Adrenal gland (tissue), 12 donors: ENCODE measurements around the gene CACYBP. TPM values are rescaled to one million over a fixed set of nuclear protein-coding genes. Genes with fewer than 3 reads are reported as not detected.

Experiments
- DNase-seq, 7 donors: peaks; one replicate each; pipeline ENCODE4 v3.0.0-alpha.2; 2019 to 2020
- H3K27ac ChIP-seq, 5 donors: fragments of 200-600 bp; sonication (generic) in 4 of 5; 1 replicate in 3 of 5; 2 replicates in 2 of 5; pipeline versions ENCODE4 v1.5.1 to v1.8.0; 2016 to 2020; ENCODE audit warnings: mild to moderate bottlenecking in 1 of 5
- H3K27me3 ChIP-seq: fragments of 200-600 bp; 2 replicates; pipeline ENCODE4 v1.8.0; 2021
- H3K36me3 ChIP-seq, 2 donors: fragments of 200-600 bp; replicated peaks in 1 of 2; 1 replicate in 1 of 2; 2 replicates in 1 of 2; pipeline versions ENCODE4 v1.5.1 to v1.8.0; 2018 to 2022
- H3K4me1 ChIP-seq, 2 donors: fragments of 200-600 bp; replicated peaks in 1 of 2; 1 replicate in 1 of 2; 2 replicates in 1 of 2; pipeline versions ENCODE4 v1.5.1 to v1.8.0; 2018 to 2021
- H3K4me3 ChIP-seq, 4 donors: fragments of 200-600 bp; sonication (generic) in 3 of 4; one replicate each; pipeline ENCODE4 v1.5.1; 2016 to 2018
- H3K9me3 ChIP-seq, 3 donors: fragments of 200-600 bp; sonication (generic) in 1 of 3; replicated peaks in 1 of 3; 1 replicate in 2 of 3; 2 replicates in 1 of 3; pipeline versions ENCODE4 v1.5.1 to v1.8.0; 2016 to 2021
- POLR2A ChIP-seq, 2 donors: fragments of 450-650 bp; IDR thresholded peaks; one replicate each; pipeline ENCODE4 v1.6.1; 2017; ENCODE audit warnings: antibody characterized with exemption in 2 of 2, mild to moderate bottlenecking in 2 of 2, moderate library complexity in 1 of 2
- WGBS, 4 donors: extraction: QIAGEN DNeasy Blood & Tissue Kit in 2 of 4; methylation state at CpG; one replicate each; pipeline versions ENCODE4 v1.1.5 to v1.1.7; 2013 to 2017; 5-methylcytosine and 5-hydroxymethylcytosine counted together
- intact Hi-C, 2 donors: fragments of 100-400 bp; cut with DNase I; formaldehyde crosslinking; loops; one replicate each; pipeline versions ENCODE4 v1.14.1 to v1.15.0; 2022 to 2023
- polyA plus RNA-seq, 3 donors: library from polyadenylated mRNA; stranded (reverse); fragments of 200-250 nt in 2 of 3; fragments of 350-450 nt in 1 of 3; fragmentation: Illumina TruSeq in 1 of 3; extraction: RNeasy Lipid Tissue Mini Kit (QIAGEN cat#74804) in 1 of 3; gene quantifications; one replicate each; pipeline ENCODE4 v1.2.3, GENCODE V29; 2013 to 2014
- total RNA-seq, 9 donors: library from RNA; depleted of rRNA in 4 of 9; stranded (reverse); fragments of >200 nt in 4 of 9; fragments of 120-200 nt in 1 of 9; fragmentation: NEBNext Ultra II Directional in 1 of 9; extraction: Animal tissue kit (Norgen Biotek cat#: 25700) in 1 of 9; gene quantifications; one replicate each; pipeline versions ENCODE4 v1.1.0 to v1.2.4, GENCODE V29; 2013 to 2023
- TF ChIP-seq, protein P1 (sequence below), 6 experiments: fragments of 450-650 bp in 4 of 6; fragments of 200-600 bp in 2 of 6; sonication (generic) in 1 of 6; IDR thresholded peaks; 1 replicate in 5 of 6; 2 replicates in 1 of 6; pipeline versions ENCODE4 v1.5.1 to v1.8.0; 2016 to 2021; ENCODE audit warnings: antibody characterized with exemption in 6 of 6, mild to moderate bottlenecking in 2 of 6, moderate library complexity in 1 of 6
- donor health status: healthy with polysubstance abuse.
- donor health status: Bipolar disorder and iron deficiency.
- donor health status: DM: yes; HTN: yes; CAD: no.
- donor health status: DM: no; HTN: no; CAD: no.
- donor health status: DM: no; HTN: no; CAD: no.
- donor health status: DM: yes; HTN: yes; CAD: no.

CACYBP gene
- total and polyA plus RNA-seq, 12 donors = 18.7 to 244 (median 60.0) TPM

DNA sequence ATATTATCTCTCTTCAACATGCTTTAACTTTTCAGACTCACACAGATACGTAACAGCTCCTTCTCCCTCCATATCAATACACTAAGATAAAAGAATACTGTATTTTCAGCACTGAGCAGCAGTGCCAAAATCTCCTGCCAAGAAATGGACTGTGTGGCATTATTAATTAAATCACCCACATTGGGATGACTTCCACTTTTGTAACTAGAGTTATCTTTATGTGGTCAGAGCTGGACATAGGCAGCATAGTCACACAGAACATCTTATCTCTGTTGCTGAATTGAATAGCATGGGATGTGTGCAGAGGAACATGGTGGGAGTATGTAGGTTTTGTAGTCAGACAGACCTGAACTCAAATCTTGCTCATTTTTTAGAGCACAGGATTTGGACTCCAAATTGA lies 41.4 kb upstream of the CACYBP start:
- Histone ChIP-seq H3K36me3 (no peaks in the 10 kb centered on the region), H3K4me1 (peaks cover 5 to 29% of the 10 kb centered on the region in 2 donors), H3K27me3 (no peaks in the 10 kb centered on the region), H3K27ac (no peak overlapping the region), H3K9me3 (no peaks in the 10 kb centered on the region), H3K4me3 (no peak overlapping the region)
- intact Hi-C loops = no loop called here
- TF ChIP-seq, protein P1, sequence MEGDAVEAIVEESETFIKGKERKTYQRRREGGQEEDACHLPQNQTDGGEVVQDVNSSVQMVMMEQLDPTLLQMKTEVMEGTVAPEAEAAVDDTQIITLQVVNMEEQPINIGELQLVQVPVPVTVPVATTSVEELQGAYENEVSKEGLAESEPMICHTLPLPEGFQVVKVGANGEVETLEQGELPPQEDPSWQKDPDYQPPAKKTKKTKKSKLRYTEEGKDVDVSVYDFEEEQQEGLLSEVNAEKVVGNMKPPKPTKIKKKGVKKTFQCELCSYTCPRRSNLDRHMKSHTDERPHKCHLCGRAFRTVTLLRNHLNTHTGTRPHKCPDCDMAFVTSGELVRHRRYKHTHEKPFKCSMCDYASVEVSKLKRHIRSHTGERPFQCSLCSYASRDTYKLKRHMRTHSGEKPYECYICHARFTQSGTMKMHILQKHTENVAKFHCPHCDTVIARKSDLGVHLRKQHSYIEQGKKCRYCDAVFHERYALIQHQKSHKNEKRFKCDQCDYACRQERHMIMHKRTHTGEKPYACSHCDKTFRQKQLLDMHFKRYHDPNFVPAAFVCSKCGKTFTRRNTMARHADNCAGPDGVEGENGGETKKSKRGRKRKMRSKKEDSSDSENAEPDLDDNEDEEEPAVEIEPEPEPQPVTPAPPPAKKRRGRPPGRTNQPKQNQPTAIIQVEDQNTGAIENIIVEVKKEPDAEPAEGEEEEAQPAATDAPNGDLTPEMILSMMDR (IDR thresholded peaks at IDR 0.05) = no peak
- no peak for TF ChIP-seq POLR2A (IDR thresholded peaks at IDR 0.05)
- DNase-seq = peak in 1 of 7 donors; percentile 23
- WGBS, 4 donors = 50 to 70% (median 64%) methylated on average over 1 of the region's 1 CpG

DNA sequence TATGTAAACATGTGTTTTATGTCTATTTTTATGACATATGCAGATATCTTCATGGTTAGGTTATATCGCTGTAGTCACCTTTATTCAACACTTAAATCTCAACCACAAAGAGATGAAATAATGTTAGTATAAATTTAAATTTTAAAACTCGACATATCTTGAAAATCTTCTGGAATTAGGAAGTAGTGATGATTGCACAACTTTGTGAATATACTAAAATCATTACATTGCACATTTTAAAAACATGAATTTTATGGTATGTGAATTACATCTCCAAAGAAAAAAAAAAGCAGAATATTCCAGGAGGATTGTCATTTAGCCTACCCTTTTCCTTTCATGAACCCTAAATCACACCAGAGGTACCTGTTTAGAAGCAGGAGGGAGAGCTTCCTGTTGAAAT lies 39.4 kb upstream of the CACYBP start:
- Histone ChIP-seq H3K4me1 (peaks cover 19 to 32% of the 10 kb centered on the region in 2 donors), H3K27ac (no peak overlapping the region), H3K36me3 (no peaks in the 10 kb centered on the region), H3K9me3 (no peaks in the 10 kb centered on the region), H3K27me3 (no peaks in the 10 kb centered on the region), H3K4me3 (no peak overlapping the region)
- 88 to 91% (median 90%) methylated on average over 2 of the region's 2 CpGs for WGBS, 4 donors
- TF ChIP-seq, protein P1 (IDR thresholded peaks at IDR 0.05) = no peak
- no peak for TF ChIP-seq POLR2A (IDR thresholded peaks at IDR 0.05)
- intact Hi-C loops = no loop called here
- no peak for DNase-seq

DNA sequence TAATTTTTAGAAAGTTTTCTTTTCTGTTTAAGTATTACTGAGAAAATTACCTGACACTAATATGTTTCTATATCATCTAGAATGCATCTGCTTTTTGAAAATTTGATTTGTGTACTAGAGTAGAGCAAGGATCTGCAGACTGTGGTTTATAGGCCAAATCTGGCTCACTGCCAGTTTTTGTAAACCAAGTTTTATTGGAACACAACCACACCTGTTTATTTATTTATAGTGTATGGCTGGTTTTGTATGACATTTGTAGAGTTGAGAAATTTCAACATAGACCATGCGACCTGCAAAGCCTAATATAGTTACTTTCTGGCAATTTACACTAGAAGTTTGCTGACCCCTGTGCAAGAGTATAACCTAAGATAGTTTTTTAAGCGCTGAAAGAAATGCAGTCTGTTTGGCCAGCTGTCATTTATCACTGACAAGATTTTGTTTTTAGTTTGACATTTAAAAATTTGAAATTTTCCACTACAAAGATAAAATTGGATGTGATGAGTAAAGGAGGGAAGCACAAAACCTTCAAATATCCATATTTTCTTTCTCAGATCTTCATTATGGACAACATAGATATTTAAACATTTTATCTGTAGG lies 36.1 kb upstream of the CACYBP start:
- TF ChIP-seq POLR2A (IDR thresholded peaks at IDR 0.05) = no peak
- TF ChIP-seq, protein P1 (IDR thresholded peaks at IDR 0.05) = no peak
- peaks cover 31 to 47% of the 10 kb centered on the region in 2 donors for H3K4me1 ChIP-seq
- no peak overlapping the region for H3K4me3 ChIP-seq
- H3K9me3 ChIP-seq = no peaks in the 10 kb centered on the region
- H3K36me3 ChIP-seq = no peaks in the 10 kb centered on the region
- no peak for DNase-seq
- WGBS, 4 donors = 25 to 49% (median 42%) methylated on average over 2 of the region's 2 CpGs
- intact Hi-C loops = no loop called here
- no peaks in the 10 kb centered on the region for H3K27me3 ChIP-seq
- peak overlapping the region in 1 of 5 donors; percentile 65 for H3K27ac ChIP-seq

DNA sequence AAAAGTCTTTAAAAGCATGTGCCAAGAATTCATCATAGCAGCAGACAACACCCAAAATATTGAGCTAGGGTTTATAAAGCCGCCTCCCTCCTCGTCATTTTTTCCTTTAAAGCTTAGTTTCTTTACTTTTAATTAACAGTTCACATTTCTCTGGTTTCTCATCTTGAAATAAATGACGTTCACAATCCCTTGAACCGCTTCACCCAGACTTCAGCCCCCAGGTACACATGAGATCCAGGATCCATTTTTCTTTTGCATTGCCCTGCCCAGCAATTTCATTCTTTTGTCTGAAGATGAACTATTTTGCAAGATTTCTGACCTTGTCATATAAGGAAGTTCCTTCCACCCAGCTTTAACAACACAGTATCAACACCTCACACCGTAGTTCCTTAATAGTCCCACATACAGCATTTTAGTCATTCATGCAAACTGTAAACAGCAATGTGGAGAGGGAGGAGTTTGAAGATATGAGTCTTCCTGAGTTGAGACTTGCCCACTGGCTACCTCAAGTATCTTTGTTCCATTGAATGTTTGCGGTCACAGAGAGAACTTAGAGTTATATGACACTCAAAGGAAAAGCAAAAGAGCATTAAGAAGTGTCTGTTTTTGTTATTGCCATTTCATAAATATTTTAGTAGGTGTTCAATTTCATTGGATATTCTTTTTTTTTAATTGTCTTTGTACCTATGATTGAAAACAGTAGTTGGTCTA lies 35.3 kb upstream of the CACYBP start:
- peak overlapping the region in 1 of 4 donors; percentile 9 for H3K4me3 ChIP-seq
- H3K27me3 ChIP-seq = no peaks in the 10 kb centered on the region
- no peak for DNase-seq
- intact Hi-C loops = no loop called here
- no peak for TF ChIP-seq POLR2A (IDR thresholded peaks at IDR 0.05)
- TF ChIP-seq, protein P1 (IDR thresholded peaks at IDR 0.05) = no peak
- no peaks in the 10 kb centered on the region for H3K9me3 ChIP-seq
- peak overlapping the region in 3 of 5 donors; percentile 24 to 65 (median 53) for H3K27ac ChIP-seq
- WGBS, 4 donors = 41 to 55% (median 51%) methylated on average over 6 of the region's 6 CpGs
- no peaks in the 10 kb centered on the region for H3K36me3 ChIP-seq
- peaks cover 31 to 53% of the 10 kb centered on the region in 2 donors for H3K4me1 ChIP-seq
